HG03039 (cell line): Measurements from ENCODE around the gene MAPK10.
"Not testable (repeated sequence)": the region's sequence is repeated elsewhere in the genome, so short reads cannot be mapped to it uniquely, and the experiment has no call there.

Source experiments
- ATAC-seq: cut with Tn5 transposase; IDR thresholded peaks from one replicate; pipeline ENCODE4 v1.9.1; 2021; ENCODE audit warnings: mild to moderate bottlenecking, moderate library complexity; ENCODE audit not compliant: unreplicated experiment

MAPK10 gene

DNA sequence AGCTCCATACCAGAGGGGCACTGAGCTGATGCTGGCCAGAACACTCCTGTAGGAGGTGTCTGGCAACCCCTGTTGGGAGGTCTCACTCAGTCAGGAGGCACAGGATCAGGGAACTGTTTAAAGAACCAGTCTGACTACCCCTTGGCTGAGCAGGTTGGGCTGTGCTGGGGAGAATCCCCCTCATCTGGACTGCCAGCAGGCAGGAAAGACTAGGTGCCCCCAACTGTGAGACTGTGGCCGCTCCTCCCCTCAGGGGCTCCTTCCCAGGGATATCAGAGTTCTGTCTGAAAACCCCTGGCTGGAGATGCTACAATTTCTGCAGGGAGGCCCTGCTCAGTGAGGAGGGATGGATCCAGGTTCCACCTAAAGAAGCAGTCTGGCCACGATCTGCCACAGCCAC is 245.3 kb downstream of the MAPK10 start:
- ATAC-seq = no peak

DNA sequence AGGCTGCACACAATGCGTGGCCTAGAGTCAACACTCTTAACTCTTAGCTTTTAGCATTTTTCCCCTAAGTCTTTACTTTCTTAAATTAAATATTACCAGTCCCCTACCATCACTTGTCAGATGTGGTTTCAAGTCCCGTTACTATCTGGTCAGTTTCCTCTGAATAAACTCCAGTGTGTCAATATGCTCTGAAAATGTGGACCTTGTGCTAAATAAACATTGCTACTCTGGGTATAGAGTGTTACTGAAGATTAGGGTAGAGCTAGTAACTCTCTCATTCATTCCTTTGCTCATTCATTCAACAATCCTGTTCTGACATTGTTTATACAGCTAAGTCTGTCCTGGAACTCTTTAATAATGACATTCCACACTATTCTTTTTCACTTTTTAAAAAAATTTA is 251.0 kb downstream of the MAPK10 start:
- ATAC-seq = no peak

DNA sequence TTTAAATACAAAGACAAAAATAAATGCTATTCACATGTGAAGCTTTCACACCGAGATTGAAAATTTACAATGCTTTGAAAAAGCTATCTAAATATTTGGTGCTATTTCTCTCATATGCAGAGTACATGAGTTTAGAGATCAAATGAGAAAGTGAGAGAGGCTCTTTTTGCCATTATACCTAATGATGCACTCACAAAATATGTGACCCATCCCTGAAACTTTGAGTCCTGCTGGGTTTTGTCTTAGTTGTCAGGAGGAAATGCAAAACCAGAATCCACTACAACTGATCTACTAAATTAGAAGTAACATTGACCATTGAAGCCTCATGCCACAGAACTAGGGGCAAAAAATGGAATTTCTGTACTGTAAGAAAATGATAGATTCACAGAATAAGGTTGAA is 251.7 kb downstream of the MAPK10 start:
- ATAC-seq = no peak

DNA sequence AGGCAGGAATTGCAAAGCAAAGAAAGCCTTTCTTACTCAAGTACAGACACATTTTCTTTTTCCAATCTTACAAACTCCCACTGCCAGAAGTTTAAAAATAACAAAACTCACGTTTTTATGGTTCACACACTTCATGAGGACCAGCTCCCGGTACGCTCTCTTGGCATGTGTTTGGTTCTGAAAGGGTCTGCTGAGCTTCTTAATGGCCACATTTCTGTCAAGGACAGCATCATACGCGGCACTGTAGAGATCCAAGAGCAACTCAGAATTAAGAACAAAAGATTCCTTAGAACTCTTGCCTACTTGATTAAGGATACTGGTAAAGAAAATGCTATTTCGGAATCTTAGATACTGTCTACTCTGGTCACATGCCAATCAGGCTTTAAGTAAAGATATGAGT is 252.7 kb downstream of the MAPK10 start:
- ATAC-seq = no peak

DNA sequence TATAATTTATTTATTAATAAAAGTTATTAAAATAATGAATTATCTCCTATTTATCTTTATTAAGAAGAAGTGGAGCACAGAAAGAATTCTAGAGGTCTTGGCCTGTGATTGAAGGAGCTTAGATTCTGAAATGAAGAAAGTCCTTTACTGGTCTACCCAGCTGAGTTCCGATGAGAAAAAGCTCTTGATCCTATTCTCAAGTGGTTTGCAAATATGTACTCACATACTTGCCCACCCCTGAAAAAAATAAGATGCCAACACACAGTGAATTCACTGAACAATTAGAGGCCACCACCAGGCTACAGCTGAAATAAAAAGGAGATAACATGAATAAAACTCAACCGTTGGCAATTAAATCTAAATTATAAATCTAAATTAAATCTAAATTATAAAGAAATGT is 253.4 kb downstream of the MAPK10 start:
- ATAC-seq = no peak

DNA sequence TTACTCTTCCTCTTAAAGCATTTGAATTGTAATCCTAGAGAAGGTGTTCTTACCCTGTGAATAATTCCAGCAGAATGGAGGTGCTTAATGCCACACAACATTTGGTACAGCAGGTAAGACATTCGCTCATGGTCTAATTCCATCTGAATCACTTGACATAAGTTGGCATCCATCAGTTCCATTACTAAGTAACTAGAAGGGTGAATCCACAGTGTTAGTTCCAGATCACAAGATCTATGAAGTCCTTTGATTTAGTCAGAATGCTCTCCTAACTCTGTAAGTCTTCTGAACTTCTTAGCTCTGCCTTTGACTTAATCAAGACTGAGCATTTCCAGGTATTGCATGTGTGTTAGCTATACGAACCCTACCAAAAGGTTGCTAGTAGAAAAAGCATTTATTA is 258.0 kb downstream of the MAPK10 start:
- ATAC-seq = no peak

DNA sequence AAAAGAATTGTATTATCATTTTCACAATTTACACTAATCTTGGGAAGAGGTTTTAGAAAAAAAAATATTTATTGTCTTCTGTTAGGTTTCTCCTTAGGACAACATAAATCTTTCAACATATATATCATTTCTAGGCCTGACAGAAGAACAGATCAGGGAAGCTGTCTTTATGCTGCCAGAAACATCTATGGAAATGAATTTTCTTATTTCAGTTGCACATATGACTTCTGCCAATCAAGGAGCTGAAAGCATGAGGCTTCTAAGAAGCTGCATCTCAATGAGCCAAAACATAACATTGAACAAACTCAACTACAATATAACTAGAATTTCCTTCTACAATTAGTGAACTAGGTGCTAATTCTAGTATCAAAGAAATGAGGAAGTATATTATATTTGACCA is 258.4 kb downstream of the MAPK10 start:
- no peak for ATAC-seq

DNA sequence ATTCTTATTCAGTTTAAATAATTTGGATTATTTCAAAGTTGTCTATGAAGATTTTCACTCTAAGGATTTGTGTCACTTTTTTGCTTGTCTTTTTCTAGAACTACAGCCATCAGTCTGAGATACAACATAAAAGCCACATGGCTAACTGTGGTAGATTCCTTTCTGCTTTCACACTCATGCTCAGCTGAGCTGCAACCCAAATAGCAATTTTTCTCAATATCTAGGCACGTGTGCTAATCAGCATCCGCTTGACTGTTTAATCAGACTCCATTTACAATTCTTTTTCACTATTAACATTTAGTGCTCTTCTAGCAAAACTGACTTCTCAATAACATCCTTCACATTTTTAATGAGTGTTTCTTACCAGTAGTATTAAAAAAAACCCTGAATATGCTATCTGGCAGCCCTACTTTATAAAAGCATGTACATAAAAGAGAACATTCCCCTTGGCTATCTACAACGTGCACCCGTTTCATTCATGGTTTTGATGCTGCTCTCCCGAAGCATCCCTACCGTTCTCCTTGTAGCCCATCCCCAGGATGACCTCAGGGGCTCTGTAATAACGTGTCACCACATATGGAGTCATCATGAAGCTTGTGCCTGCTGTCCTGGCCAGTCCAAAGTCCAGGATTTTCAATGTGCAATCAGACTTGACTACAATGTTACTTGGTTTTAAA is 259.2 kb downstream of the MAPK10 start:
- no peak for ATAC-seq

DNA sequence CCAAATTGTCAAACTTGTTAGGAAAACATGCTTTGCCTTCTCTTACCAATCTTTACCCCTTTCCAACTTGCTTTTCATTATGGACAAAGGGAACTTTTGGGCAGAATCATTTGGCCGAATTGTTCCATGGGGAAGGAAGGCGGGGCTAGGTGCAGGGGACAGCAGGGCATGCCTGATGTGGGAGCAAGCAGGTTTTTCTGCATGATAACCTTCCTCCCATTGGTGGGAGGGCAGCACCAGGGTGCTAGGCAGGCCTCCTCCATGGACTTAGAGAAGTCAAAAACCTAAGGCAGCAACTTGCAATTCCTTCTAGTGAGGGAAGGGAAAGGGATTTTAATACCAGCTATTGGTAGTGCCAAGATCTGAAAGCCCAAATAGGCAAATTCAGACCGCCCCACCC is 260.5 kb downstream of the MAPK10 start:
- ATAC-seq = no peak

DNA sequence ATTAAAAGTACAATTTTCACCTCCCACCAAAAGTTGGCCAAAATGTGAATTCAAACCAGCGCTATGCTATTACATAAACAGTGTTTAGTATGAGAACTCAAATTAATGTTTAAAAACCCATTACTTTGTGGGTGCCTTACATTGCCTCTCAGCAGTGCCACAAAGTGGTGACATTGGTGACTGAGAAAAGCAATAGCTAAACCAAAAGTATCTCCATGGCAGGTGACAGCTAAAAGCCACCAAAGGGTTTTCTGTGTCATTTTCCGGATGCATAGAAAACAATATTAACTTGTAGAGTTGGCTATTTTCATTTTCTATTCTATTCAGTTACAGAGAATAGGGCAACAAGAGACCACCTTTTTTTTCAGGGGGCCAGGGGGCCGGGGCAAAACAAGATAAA is 261.2 kb downstream of the MAPK10 start:
- no peak for ATAC-seq

DNA sequence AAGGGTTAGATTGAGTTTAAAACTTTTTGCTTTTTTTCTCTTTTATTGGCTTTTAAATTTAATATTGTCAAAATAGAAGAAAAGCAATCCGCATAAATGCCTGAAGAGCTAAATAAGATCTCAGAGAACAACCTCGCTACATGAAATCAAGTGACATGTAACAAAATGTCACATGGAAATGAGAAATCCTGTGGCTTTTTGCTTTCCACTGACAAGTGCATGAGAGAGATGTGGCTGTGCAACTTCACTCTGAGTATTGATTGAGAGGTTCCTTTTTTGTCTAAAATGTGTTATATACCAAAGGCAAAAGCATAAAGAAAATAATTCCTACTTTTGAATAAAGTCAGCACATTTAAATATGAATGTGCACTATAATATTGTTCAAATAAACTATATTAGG is 263.5 kb downstream of the MAPK10 start:
- no peak for ATAC-seq

DNA sequence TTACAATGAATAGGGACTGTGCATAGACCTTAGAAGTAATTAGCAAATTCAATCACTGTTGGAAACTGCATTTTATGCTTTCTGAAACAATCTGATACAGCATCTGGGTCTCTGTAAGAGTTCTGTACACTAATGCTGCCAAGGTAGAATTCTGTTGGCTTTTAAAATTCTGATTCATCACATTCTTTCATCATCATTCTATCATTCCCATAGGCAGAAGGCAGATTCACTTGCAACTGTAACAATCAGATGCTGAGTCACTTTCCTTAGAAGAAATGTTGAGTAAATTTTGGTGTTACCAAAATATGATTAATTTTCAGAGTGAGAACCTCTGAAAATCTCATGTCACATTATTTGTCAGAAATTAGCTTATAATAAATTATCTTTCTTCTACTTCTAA is 267.2 kb downstream of the MAPK10 start:
- ATAC-seq = no peak

DNA sequence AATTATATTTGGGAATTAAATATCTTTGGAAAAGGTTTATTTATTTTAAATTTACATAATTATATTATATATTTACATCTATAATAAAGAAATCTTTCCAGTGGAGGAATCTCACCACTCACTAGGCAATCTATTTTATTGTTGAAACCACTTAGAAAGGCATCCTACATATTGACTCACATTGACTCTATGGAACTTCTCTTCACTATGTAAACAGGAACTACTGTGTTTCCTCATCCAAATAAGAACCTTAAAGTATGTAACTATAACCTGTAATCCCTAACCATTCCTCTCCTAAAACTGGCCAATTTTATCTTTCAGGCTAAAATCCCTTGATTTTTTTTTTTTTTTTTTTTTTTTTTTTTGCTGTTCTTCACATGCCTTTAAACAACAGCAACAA is 268.7 kb downstream of the MAPK10 start:
- ATAC-seq = no peak

DNA sequence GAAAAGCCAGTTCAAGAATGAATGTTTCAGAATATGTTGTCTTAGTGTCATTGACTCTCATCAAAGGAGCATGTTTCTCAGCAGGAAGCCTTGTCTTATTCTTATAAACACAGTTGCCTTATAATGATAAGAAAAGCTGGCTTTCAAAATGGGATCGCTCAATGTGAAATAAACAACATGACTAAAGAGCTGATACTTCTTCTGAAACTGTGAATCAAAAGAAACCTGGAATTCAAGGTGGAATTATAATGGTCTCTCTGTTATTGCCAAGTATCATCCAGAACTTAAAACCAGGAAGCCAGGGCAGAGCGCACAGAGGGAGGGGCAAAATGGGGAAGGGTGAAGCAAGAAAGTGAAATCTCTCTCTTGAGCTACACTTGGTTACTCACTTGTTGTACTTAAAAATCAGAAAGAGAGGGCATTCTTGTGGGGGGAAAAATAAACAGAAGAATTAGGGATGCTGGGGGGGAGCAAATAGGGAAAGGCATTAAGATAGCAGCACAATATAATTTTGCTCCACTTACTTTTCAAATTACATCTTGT is 270.0 kb downstream of the MAPK10 start:
- ATAC-seq = no peak

DNA sequence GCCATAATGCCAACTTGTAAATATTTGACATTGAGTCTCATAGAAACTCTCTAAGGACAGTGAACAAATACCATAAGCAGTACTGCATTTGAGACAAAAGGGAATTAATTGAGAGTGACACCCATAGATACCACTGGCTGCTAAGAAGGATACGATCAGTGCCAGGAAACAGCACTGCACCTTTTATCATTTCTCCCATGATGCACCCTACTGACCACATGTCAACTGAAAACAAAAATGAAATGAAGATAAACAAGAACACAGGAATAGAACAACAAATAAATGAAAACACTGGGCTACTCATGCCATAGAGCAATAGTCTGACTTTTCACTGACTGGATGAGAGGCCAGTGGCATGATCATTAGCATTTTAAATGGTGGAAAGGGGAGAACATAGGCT is 270.8 kb downstream of the MAPK10 start:
- ATAC-seq = no peak

DNA sequence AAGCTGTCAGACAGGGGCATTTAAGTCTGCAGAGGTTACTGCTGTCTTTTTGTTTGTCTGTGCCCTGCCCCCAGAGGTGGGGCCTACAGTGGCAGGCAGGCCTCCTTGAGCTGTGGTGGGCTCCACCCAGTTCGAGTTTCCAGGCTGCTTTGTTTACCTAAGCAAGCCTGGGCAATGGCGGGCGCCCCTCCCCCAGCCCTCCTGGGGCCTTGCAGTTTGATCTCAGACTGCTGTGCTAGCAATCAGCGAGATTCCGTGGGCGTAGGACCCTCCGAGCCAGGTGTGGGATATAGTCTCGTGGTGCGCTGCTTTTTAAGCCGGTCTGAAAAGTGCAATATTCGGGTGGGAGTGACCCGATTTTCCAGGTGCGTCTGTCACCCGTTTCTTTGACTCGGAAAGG is 284.1 kb downstream of the MAPK10 start:
- ATAC-seq = not testable (repeated sequence)

DNA sequence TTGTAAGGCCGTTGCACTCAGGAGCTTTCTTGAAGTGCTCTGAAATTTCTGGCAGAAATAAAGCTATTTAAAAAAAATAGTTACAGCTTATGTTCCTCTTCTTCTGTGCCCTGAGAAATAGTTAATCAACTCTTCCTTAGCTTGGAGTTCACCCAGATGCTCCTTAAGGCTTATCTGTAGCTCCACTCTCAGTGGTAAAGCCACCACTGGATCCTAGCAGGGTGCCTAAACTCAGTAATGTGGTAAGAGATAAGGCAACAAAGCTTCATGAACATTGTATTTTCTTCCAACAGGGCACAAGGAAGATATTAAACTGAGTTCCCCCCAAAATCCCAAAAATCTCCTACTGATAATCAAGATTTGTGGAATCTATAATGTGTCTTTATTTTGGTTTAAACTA is 299.5 kb downstream of the MAPK10 start:
- no peak for ATAC-seq

DNA sequence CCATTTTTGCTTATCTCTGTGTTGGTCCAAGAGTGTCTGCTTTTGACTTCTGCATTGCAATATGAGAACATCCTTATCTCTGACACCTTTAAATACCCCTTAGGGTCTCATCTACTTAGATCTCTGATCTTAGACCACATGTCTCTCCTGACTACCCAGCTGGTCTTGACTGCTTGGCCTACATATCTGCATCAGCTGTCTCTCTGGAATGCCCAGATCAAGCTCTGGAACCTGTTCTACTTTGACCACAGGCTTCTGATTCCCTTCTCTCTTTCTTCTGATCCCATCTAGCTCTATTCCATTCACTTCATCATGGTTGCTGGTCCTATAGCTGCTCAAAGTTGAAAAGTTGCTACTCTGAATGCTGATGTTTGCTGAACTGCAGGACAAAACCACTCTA is 301.2 kb downstream of the MAPK10 start:
- no peak for ATAC-seq

DNA sequence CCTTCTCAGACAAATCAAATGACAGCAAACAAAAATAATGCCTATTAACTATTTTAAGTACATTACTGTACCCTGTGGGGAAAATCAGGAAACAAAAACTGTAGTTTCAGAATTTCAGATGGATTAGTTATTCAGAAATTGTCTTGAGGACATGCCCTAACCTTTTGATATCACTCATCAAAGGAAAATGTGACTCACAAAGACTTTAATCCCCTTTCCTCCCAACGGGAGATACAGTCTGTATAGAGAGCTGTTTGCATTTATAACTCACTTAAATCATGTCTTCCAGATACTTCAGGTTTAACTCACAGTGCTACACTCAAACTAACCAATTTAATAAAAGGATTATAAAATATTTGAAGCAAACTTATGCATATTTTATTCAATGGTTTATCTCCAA is 304.0 kb downstream of the MAPK10 start:
- ATAC-seq = no peak

DNA sequence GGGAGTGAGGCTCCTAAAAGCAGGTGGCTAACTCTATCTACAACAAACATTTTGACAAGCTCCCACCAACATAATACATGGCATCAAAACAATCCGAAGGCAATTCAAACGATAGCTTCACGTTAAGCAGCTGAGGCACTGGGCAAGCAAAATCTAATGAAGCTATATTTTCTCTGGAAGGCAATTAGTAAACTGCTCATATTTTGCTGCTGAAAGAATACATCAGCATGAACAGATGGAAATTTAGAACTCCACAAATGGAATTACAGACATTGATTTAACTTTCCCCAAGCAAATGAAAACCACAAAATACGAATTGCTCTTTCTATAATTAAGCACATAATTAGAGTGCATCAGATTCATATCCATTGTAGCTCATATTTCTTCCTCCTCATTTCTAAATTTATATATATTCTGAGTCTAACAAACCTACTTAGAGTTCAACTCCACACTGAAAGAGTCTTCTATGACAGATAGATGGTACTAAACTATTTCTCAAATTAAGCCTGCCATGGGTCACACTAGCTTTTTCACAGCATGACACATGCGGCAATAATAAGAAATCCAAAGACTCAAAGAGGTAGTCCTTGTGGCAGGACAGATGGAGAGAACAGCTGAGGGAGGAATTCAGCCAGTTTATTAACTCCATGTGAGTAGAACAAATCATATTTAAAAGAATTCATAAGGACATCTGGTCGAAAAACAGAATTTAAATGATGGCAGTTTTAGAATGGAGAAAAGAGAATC is 305.4 kb downstream of the MAPK10 start:
- no peak for ATAC-seq

DNA sequence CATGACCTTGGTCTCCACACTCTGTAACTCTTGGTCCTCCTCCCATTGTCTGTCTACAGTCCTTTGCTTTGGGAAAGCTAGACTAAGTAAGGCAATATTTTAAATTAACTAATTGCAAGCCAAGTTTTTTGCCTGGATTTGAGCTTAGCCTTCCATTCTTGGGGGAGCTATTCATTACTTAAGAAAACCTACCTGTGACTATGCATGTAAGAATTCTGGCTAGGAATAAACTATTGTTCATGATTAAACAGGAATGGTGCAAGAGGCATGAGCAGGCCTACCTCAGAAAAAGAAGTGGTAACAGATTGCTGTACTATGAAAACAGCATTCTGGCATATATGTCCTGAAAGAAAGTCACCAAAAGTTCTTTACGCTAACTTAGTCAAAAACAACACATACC is 309.4 kb downstream of the MAPK10 start:
- no peak for ATAC-seq

DNA sequence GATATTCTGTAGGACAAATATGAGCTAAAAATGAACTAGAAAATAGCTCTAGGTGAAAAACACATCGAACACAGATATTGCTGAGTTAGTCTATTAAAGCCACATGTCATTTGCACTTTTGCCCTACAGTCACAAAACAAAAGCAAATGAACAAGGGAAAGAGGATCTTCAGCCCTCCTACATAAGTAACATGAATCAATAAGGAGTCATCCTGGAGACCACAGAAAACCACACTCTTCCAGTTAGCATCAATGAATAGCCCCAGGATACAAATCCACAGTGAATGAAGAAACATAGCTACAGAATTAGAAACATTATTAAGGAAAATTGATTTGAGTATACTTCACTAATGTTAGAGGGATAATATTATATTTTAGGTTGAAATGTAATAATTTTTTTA is 311.4 kb downstream of the MAPK10 start:
- no peak for ATAC-seq

DNA sequence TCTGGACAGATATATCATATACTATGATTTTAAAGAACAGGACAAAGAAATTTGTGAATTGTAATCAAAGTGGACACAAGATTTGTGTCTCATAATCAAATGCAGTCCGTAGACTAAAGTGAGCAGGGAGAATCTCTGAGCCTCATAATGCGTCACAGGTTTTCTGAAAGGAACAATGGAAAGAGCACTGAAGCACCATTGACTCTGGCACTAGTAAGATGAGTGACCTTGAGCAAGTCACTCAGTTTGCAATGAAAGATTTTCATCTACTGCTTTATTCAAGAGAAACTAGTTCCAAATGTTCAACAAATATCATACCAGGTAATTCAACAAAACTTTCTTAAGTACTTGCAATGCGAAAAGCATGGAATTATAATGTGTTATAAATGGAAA is 315.3 kb downstream of the MAPK10 start:
- ATAC-seq = no peak
